Sigmoid colon (tissue), 7 donors: ENCODE results near the gene IMMP2L. TPM values are rescaled to one million over a fixed set of nuclear protein-coding genes. Genes with fewer than 3 reads are reported as not detected.

ENCODE experiments used
- DNase-seq: peaks from one replicate; pipeline ENCODE4 v3.0.0-alpha.2; 2019
- H3K27ac ChIP-seq, 4 donors: fragments of 200-600 bp; sonication (generic); one replicate each; pipeline ENCODE4 v1.5.1; 2016 to 2019; ENCODE audit warnings: mild to moderate bottlenecking in 1 of 4
- H3K27me3 ChIP-seq, 3 donors: fragments of 200-600 bp; sonication (generic); one replicate each; pipeline ENCODE4 v1.5.1; 2019; ENCODE audit warnings: mild to moderate bottlenecking in 1 of 3
- H3K36me3 ChIP-seq, 4 donors: fragments of 200-600 bp; sonication (generic); one replicate each; pipeline ENCODE4 v1.5.1; 2016 to 2019
- H3K4me1 ChIP-seq, 4 donors: fragments of 200-600 bp; sonication (generic); one replicate each; pipeline ENCODE4 v1.5.1; 2017 to 2019
- H3K4me3 ChIP-seq, 4 donors: fragments of 200-600 bp; sonication (generic); one replicate each; pipeline ENCODE4 v1.5.1; 2017 to 2019; ENCODE audit warnings: mild to moderate bottlenecking in 2 of 4, moderate library complexity in 1 of 4
- H3K9me3 ChIP-seq, 4 donors: fragments of 200-600 bp in 3 of 4; sonication (generic) in 3 of 4; one replicate each; pipeline versions ENCODE4 v1.5.1 to v1.6.1; 2013 to 2019
- EP300 ChIP-seq, 4 donors: sonication (generic); formaldehyde crosslinking; IDR thresholded peaks; one replicate each; pipeline ENCODE4 v1.6.1; 2017; ENCODE audit warnings: antibody characterized with exemption in 4 of 4
- POLR2A ChIP-seq, 2 donors: fragments of 450-650 bp; IDR thresholded peaks; one replicate each; pipeline ENCODE4 v1.6.1; 2016; ENCODE audit warnings: antibody characterized with exemption in 2 of 2, mild to moderate bottlenecking in 2 of 2, moderate library complexity in 2 of 2
- POLR2AphosphoS5 ChIP-seq, 4 donors: sonication (generic); formaldehyde crosslinking; IDR thresholded peaks; one replicate each; pipeline ENCODE4 v1.6.1; 2017; ENCODE audit warnings: antibody characterized with exemption in 4 of 4
- WGBS, 2 donors: extraction: QIAGEN DNeasy Blood & Tissue Kit; methylation state at CpG; one replicate each; pipeline ENCODE4 v1.1.7; 2013; 5-methylcytosine and 5-hydroxymethylcytosine counted together
- intact Hi-C: fragments of 100-400 bp; cut with DNase I; formaldehyde crosslinking; loops from one replicate; pipeline ENCODE4 v1.15.1; 2023
- polyA plus RNA-seq, 3 donors: library from polyadenylated mRNA; stranded (reverse); fragments of 200-250 nt; gene quantifications; one replicate each; pipeline ENCODE4 v1.2.3, GENCODE V29; 2013
- total RNA-seq, 4 donors: library from RNA; depleted of rRNA; stranded (reverse); fragments of >200 nt; gene quantifications; one replicate each; pipeline ENCODE4 v1.1.0, GENCODE V29; 2016
- TF ChIP-seq, protein P1 (sequence below), 4 experiments: fragments of 450-650 bp in 3 of 4; fragments of 200-600 bp in 1 of 4; IDR thresholded peaks; one replicate each; pipeline ENCODE4 v1.5.1; 2016 to 2019; ENCODE audit warnings: antibody characterized with exemption in 4 of 4, mild to moderate bottlenecking in 3 of 4, moderate library complexity in 2 of 4
- donor health status: healthy with polysubstance abuse.
- donor health status: Bipolar disorder and iron deficiency.
- donor health status: healthy.

The IMMP2L gene
- total and polyA plus RNA-seq, 7 donors = 2.5 to 57.9 (median 18.5) TPM

DNA sequence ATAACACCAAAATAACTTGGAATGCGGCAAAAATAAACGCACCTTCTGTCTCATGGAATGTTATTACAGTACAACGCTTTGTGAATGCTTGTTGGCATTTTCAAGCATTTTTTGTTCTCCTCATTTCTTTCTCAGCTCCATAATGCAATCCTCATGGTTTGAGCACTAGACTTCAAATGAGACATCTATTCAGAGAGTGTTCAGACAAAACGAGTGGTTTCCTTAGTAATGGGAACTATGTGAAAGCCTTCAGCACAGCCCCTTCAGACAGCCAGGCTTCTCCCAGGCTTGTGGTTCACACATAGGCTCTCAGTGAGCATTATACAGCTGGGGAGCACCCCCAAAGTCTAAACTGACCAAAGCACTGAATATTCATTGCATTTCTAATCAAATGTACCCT, 479.9 kb downstream of the IMMP2L start:
- WGBS, 2 donors = 63 to 64% methylated on average over 4 of the region's 4 CpGs
- H3K27me3 ChIP-seq = no peaks in the 10 kb centered on the region
- no peak for DNase-seq
- no peak overlapping the region for H3K4me3 ChIP-seq
- H3K4me1 ChIP-seq = no peaks in the 10 kb centered on the region
- H3K9me3 ChIP-seq = no peaks in the 10 kb centered on the region
- intact Hi-C loops = no loop called here
- H3K36me3 ChIP-seq = no peaks in the 10 kb centered on the region
- TF ChIP-seq EP300 (IDR thresholded peaks at IDR 0.05) = no peak
- TF ChIP-seq, protein P1, sequence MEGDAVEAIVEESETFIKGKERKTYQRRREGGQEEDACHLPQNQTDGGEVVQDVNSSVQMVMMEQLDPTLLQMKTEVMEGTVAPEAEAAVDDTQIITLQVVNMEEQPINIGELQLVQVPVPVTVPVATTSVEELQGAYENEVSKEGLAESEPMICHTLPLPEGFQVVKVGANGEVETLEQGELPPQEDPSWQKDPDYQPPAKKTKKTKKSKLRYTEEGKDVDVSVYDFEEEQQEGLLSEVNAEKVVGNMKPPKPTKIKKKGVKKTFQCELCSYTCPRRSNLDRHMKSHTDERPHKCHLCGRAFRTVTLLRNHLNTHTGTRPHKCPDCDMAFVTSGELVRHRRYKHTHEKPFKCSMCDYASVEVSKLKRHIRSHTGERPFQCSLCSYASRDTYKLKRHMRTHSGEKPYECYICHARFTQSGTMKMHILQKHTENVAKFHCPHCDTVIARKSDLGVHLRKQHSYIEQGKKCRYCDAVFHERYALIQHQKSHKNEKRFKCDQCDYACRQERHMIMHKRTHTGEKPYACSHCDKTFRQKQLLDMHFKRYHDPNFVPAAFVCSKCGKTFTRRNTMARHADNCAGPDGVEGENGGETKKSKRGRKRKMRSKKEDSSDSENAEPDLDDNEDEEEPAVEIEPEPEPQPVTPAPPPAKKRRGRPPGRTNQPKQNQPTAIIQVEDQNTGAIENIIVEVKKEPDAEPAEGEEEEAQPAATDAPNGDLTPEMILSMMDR (IDR thresholded peaks at IDR 0.05) = no peak
- no peak for TF ChIP-seq POLR2A (IDR thresholded peaks at IDR 0.05)
- no peak for TF ChIP-seq POLR2AphosphoS5 (IDR thresholded peaks at IDR 0.05)
- no peak overlapping the region for H3K27ac ChIP-seq

DNA sequence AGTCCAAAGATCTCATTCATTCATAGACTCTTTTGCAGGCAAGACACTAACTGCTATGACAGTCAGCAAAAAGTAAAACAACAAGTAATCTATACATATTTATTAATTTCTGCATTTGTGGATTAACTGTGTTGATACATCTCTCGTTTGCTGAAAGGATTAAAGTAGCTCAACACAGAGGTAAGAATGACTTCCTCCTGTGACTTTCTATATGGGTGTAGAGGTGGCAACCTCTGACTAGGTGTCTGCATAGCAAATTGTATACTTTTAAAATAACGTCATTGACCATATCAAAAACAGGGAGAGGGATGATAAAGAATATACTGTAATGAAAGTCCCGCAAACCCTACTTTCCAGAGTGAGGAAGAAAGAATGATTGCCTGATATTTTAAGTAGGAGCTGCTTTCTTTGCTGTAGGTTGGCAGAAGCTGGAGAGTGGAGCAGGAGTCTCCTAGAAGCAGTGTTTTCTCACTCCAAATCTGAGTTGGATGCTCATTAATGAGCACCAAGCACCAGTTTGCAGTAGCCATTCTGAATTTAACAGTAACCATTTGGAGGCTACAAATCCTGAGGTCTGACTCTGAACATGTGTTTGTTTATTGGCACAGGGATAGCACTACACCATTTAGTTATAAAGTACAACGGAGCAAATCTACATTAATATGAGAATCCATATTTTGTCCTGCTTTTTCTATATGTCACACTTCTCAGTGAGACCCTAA, 480.6 kb downstream of the IMMP2L start:
- intact Hi-C loops = no loop called here
- Histone ChIP-seq H3K9me3 (no peaks in the 10 kb centered on the region), H3K4me1 (no peaks in the 10 kb centered on the region), H3K27me3 (no peaks in the 10 kb centered on the region), H3K4me3 (no peak overlapping the region), H3K27ac (no peak overlapping the region), H3K36me3 (no peaks in the 10 kb centered on the region)
- no peak for DNase-seq
- TF ChIP-seq EP300 (IDR thresholded peaks at IDR 0.05) (no peak), POLR2AphosphoS5 (IDR thresholded peaks at IDR 0.05) (no peak)
- WGBS, 2 donors = 79 to 82% methylated on average over 4 of the region's 4 CpGs

DNA sequence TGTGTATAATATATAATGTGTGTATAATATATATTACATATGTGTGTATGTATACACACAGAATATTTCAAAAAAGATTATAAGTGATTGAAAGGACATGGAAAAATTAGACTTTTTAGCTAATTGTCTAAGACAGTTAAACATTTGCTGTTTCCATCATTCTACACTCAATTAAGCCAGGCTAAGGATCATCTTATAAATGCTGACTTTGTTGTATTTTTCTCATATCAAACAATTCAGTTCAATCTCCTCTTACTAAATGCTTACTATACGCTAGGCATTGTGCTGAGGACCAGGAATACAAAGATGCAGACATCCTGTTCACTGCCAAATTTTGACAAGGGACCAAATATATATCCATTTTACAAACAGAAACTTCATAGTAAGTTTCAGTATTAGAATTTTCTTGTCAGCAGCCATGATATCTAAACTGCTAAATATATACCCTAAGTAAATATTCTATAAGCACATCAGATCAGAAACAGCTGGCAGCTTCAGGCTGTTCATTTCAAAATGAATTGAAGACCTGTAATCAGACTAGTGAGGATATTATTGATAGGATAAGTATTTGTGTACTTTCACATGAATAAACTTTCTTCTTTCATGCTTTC, 481.7 kb downstream of the IMMP2L start:
- TF ChIP-seq POLR2A (IDR thresholded peaks at IDR 0.05) = no peak
- no peak for TF ChIP-seq POLR2AphosphoS5 (IDR thresholded peaks at IDR 0.05)
- TF ChIP-seq EP300 (IDR thresholded peaks at IDR 0.05) = no peak

DNA sequence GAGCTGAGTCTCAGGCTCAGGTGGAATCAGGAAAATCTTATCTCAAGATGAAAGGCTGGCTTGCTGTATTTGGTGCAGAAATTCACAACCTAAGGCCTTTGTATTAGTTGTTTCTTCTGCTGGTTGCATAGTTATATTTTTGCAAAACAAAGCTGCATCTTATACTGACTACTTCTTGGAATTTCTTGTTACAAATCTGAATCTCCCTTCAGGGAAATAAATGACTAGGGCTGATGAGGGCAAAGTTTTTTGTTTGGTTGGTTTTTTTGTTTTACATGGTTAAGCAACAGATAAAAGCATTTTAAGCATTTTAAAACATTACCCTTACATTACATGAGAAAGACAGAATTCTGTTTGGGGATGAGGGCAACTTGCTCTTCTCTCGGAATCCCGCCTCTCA, 485.3 kb downstream of the IMMP2L start:
- Histone ChIP-seq H3K27me3 (no peaks in the 10 kb centered on the region), H3K4me3 (no peak overlapping the region), H3K9me3 (no peaks in the 10 kb centered on the region), H3K36me3 (no peaks in the 10 kb centered on the region), H3K4me1 (no peaks in the 10 kb centered on the region), H3K27ac (no peak overlapping the region)
- intact Hi-C loops = no loop called here
- WGBS, 2 donors = 96 to 100% methylated on average over 2 of the region's 2 CpGs
- no peak for TF ChIP-seq POLR2AphosphoS5 (IDR thresholded peaks at IDR 0.05)
- TF ChIP-seq, protein P1 (IDR thresholded peaks at IDR 0.05) = no peak
- DNase-seq = no peak

More for the DNA sequence above, 481.7 kb downstream of the IMMP2L start:
- no peak for DNase-seq
- no peaks in the 10 kb centered on the region for H3K27me3 ChIP-seq
- no peaks in the 10 kb centered on the region for H3K36me3 ChIP-seq
- no peak overlapping the region for H3K27ac ChIP-seq
- H3K4me3 ChIP-seq = no peak overlapping the region
- 91 to 94% methylated on average over 1 of the region's 1 CpG for WGBS, 2 donors
- intact Hi-C loops = no loop called here
- H3K4me1 ChIP-seq = no peaks in the 10 kb centered on the region
- H3K9me3 ChIP-seq = no peaks in the 10 kb centered on the region

DNA sequence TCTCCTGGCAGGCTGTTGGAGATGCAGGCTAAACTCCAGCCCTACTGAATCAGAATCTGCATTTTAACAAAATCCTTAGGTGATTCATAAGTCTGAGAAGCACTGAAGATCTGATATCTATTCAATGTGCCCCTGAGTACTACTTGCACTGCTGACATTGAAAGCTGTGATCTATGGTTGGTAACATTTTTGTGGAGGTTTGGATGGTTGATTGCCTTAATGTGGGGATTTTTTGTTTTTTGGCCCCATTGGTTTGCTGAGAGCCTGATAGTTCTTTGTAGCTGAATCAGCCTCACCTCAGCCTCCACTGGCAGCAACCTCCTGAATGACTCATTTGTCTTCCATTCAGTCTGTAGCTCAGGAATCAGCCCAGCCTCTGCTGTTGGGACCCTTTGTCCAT, 486.1 kb downstream of the IMMP2L start:
- no peak for DNase-seq
- no peaks in the 10 kb centered on the region for H3K36me3 ChIP-seq
- no peak overlapping the region for H3K4me3 ChIP-seq
- no peaks in the 10 kb centered on the region for H3K27me3 ChIP-seq
- TF ChIP-seq EP300 (IDR thresholded peaks at IDR 0.05) (no peak), POLR2A (IDR thresholded peaks at IDR 0.05) (no peak)
- intact Hi-C loops = no loop called here
- H3K4me1 ChIP-seq = no peaks in the 10 kb centered on the region
- no peaks in the 10 kb centered on the region for H3K9me3 ChIP-seq
- no peak overlapping the region for H3K27ac ChIP-seq

DNA sequence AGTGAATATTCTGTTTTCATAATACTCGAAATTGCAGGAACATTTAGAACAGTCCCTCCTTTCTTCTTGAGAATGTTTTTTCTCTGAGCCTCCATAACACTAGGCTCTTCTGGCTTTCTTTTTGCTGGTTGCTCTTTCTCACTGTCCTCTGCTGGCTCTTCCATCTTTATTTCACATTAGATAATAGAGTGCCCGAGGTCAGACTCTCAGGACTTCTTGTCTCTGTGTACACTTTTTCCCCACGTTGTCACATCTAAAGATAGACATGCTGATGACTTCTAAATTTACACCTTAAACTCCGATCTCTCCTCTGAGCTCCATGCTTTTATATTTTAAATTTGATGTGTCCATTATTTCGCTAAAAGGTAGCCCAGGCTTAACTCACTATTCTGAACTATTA, 486.8 kb downstream of the IMMP2L start:
- Histone ChIP-seq H3K4me3 (no peak overlapping the region), H3K36me3 (no peaks in the 10 kb centered on the region), H3K27me3 (no peaks in the 10 kb centered on the region), H3K9me3 (no peaks in the 10 kb centered on the region), H3K27ac (no peak overlapping the region), H3K4me1 (no peaks in the 10 kb centered on the region)
- DNase-seq = no peak
- intact Hi-C loops = no loop called here
- WGBS, 2 donors = 90 to 93% methylated on average over 5 of the region's 5 CpGs
- TF ChIP-seq POLR2A (IDR thresholded peaks at IDR 0.05) = no peak
- TF ChIP-seq, protein P1 (IDR thresholded peaks at IDR 0.05) = no peak
- TF ChIP-seq EP300 (IDR thresholded peaks at IDR 0.05) = no peak
- TF ChIP-seq POLR2AphosphoS5 (IDR thresholded peaks at IDR 0.05) = no peak
